ENCODE data around the gene STIL.

The STIL gene

GRCh38 chr1:47235241-47235681 is 78.7 kb downstream of the STIL start:
- TF ChIP-seq, protein P1, sequence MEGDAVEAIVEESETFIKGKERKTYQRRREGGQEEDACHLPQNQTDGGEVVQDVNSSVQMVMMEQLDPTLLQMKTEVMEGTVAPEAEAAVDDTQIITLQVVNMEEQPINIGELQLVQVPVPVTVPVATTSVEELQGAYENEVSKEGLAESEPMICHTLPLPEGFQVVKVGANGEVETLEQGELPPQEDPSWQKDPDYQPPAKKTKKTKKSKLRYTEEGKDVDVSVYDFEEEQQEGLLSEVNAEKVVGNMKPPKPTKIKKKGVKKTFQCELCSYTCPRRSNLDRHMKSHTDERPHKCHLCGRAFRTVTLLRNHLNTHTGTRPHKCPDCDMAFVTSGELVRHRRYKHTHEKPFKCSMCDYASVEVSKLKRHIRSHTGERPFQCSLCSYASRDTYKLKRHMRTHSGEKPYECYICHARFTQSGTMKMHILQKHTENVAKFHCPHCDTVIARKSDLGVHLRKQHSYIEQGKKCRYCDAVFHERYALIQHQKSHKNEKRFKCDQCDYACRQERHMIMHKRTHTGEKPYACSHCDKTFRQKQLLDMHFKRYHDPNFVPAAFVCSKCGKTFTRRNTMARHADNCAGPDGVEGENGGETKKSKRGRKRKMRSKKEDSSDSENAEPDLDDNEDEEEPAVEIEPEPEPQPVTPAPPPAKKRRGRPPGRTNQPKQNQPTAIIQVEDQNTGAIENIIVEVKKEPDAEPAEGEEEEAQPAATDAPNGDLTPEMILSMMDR (IDR thresholded peaks at IDR 0.05; ENCODE audit: insufficient read depth, low read depth, low read length, missing control alignments) = no peak
- H3K4me3 ChIP-seq (ENCODE audit: low read length) = no peak overlapping the region
- DNase-seq (ENCODE audit: low read depth) = no peak

GRCh38 chr1:47233186-47233585 is 80.8 kb downstream of the STIL start:
- no peak overlapping the region for H3K4me3 ChIP-seq (ENCODE audit: low read length)
- TF ChIP-seq, protein P1 (IDR thresholded peaks at IDR 0.05; ENCODE audit: insufficient read depth, low read depth, low read length, missing control alignments) = no peak

GRCh38 chr1:47232187-47232874 is 81.6 kb downstream of the STIL start, which contains the start of gene TAL1:
Gene TAL1 (minus strand): TSS chr1:47232225. CDS start chr1:47225888, 6,337 bp downstream.
- TF ChIP-seq, protein P1 (IDR thresholded peaks at IDR 0.05; ENCODE audit: insufficient read depth, low read depth, low read length, missing control alignments) = no peak
- no peak within 1 kb of the TSS for H3K4me3 ChIP-seq (ENCODE audit: low read length)
- DNase-seq (ENCODE audit: low read depth) = peak; percentile 22

More at GRCh38 chr1:47233186-47233585, 80.8 kb downstream of the STIL start:
- DNase-seq (ENCODE audit: low read depth) = no peak

DNA sequence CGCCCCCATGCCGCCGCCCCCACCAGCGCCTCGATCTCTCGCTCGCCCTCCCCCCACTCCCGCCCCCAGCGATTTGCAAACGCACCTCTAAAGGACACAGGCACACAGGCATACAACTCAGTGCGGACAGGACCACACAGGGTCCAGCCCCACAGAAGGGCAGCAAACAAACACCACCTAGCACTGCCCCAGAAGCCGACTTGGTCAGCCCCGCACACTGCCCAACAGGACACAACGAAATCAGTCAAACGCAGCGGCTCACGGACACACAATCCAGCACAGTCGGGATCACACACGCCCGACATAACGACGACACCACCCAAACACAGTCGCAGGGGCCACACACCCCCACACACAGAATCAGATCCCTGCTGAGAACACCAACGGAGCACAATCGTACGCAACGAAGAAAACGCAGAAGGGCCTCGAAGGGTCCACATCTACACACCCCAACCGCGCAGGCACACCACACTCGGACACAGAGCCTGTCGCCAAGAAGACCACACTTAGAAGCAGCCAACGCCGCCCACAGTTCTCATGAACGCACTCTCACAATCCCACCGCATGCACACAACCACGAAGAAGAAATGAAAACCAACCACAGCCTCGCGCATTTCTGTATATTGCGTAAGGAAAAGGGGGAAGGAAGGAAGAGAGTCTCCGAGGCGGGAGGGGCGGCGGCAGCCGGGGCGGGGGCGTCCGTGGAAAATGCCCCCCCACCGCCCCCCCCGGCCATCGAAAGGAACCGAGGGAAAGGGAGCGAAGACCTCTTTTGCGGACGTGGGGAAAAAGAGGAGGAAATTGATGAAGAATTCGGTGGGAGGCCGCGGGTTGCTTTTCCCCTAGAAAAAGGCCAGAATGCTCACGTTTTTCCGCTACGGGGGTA is 82.4 kb downstream of the STIL start:
- H3K4me3 ChIP-seq (ENCODE audit: low read length) = no peak overlapping the region
- TF ChIP-seq, protein P1 (IDR thresholded peaks at IDR 0.05; ENCODE audit: insufficient read depth, low read depth, low read length, missing control alignments) = no peak
- peak; percentile 33 for DNase-seq (ENCODE audit: low read depth)

DNA sequence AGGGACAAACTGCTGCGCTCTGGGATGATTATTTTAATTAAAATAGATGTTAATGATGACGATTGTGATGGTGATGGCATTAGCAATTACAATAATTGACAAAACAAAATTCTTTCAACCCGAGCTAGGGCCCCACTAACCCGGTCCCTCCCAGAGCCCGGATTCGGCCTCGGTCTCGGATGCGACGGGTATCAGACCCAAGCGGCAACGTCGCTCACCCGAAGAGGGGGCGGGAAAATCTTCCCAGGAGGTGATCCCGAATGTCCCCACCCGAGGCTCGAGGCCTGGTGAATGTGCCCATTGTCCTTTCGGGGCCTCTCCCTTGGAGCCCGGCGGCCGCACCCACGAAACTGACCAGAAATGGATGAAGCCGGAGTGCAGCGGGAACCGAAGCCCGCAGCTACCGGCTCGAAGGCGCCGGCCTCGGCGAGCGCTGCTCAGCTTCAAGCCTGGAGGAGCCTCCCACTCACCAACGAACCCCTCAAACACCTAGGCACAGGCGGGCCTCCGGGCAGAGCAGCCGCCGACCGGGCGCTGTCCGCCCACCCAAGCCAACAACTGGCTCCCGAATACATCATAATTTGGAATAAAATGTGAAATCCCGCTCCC is 83.2 kb downstream of the STIL start:
- H3K4me3 ChIP-seq (ENCODE audit: low read length) = no peak overlapping the region
- TF ChIP-seq, protein P1 (IDR thresholded peaks at IDR 0.05; ENCODE audit: insufficient read depth, low read depth, low read length, missing control alignments) = no peak
- DNase-seq (ENCODE audit: low read depth) = peak; percentile 9

GRCh38 chr1:47229886-47230691 is 83.9 kb downstream of the STIL start:
- no peak overlapping the region for H3K4me3 ChIP-seq (ENCODE audit: low read length)
- TF ChIP-seq, protein P1 (IDR thresholded peaks at IDR 0.05; ENCODE audit: insufficient read depth, low read depth, low read length, missing control alignments) = no peak
- DNase-seq (ENCODE audit: low read depth) = no peak

Data from epithelial cell of esophagus (primary cell).